ENCODE data around the gene GRK7.

DNA sequence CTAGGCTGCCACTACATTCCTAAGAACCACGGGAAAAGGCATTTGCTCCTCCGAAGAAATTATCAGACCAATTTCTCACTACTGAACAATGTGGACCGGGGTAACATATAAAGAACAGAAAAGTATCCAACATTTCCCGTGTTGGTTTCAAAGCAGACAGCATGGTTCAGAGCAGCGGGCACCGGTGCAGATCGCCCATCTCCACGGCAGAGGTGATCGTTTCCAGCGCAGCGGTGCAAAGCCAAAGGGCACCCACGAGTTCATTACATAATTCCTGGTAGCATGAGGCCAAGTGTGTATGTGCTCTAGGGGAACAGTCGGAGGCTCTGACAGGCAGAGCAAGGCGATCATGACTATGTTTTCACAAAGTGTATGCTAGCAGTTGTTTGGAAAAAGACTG lies 13.2 kb downstream of the GRK7 start:
- TF ChIP-seq, protein P1, sequence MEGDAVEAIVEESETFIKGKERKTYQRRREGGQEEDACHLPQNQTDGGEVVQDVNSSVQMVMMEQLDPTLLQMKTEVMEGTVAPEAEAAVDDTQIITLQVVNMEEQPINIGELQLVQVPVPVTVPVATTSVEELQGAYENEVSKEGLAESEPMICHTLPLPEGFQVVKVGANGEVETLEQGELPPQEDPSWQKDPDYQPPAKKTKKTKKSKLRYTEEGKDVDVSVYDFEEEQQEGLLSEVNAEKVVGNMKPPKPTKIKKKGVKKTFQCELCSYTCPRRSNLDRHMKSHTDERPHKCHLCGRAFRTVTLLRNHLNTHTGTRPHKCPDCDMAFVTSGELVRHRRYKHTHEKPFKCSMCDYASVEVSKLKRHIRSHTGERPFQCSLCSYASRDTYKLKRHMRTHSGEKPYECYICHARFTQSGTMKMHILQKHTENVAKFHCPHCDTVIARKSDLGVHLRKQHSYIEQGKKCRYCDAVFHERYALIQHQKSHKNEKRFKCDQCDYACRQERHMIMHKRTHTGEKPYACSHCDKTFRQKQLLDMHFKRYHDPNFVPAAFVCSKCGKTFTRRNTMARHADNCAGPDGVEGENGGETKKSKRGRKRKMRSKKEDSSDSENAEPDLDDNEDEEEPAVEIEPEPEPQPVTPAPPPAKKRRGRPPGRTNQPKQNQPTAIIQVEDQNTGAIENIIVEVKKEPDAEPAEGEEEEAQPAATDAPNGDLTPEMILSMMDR (IDR thresholded peaks at IDR 0.05) = no peak
- TF ChIP-seq, protein P2, sequence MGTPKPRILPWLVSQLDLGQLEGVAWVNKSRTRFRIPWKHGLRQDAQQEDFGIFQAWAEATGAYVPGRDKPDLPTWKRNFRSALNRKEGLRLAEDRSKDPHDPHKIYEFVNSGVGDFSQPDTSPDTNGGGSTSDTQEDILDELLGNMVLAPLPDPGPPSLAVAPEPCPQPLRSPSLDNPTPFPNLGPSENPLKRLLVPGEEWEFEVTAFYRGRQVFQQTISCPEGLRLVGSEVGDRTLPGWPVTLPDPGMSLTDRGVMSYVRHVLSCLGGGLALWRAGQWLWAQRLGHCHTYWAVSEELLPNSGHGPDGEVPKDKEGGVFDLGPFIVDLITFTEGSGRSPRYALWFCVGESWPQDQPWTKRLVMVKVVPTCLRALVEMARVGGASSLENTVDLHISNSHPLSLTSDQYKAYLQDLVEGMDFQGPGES (IDR thresholded peaks at IDR 0.05; ENCODE audit: low read depth, low read length) = no peak
- no peak for TF ChIP-seq NFIC (IDR thresholded peaks at IDR 0.05; ENCODE audit: borderline replicate concordance)
- TF ChIP-seq GABPA (IDR thresholded peaks at IDR 0.05; ENCODE audit: low read depth) = no peak
- TF ChIP-seq, protein P3, sequence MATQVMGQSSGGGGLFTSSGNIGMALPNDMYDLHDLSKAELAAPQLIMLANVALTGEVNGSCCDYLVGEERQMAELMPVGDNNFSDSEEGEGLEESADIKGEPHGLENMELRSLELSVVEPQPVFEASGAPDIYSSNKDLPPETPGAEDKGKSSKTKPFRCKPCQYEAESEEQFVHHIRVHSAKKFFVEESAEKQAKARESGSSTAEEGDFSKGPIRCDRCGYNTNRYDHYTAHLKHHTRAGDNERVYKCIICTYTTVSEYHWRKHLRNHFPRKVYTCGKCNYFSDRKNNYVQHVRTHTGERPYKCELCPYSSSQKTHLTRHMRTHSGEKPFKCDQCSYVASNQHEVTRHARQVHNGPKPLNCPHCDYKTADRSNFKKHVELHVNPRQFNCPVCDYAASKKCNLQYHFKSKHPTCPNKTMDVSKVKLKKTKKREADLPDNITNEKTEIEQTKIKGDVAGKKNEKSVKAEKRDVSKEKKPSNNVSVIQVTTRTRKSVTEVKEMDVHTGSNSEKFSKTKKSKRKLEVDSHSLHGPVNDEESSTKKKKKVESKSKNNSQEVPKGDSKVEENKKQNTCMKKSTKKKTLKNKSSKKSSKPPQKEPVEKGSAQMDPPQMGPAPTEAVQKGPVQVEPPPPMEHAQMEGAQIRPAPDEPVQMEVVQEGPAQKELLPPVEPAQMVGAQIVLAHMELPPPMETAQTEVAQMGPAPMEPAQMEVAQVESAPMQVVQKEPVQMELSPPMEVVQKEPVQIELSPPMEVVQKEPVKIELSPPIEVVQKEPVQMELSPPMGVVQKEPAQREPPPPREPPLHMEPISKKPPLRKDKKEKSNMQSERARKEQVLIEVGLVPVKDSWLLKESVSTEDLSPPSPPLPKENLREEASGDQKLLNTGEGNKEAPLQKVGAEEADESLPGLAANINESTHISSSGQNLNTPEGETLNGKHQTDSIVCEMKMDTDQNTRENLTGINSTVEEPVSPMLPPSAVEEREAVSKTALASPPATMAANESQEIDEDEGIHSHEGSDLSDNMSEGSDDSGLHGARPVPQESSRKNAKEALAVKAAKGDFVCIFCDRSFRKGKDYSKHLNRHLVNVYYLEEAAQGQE (IDR thresholded peaks at IDR 0.05; ENCODE audit: low read depth, low read length) = no peak
- no peak for TF ChIP-seq FOXM1 (IDR thresholded peaks at IDR 0.05; ENCODE audit: low read depth)
- TF ChIP-seq RAD21 (IDR thresholded peaks at IDR 0.05; ENCODE audit: low read length) = no peak
